Endothelial cell (in vitro differentiated cells): ENCODE data around the gene METRN. TPM values are rescaled to one million over a fixed set of nuclear protein-coding genes. Genes with fewer than 3 reads are reported as not detected.

ENCODE experiments used
- DNase-seq: peaks from one replicate; pipeline ENCODE4 v3.0.0; 2021; ENCODE audit warnings: low spot score
- H3K27ac Mint-ChIP-seq: one replicate; pipeline ENCODE4 v1.8.0; 2021; ENCODE audit warnings: mixed read lengths, inconsistent platforms; ENCODE audit not compliant: unreplicated experiment
- H3K27me3 Mint-ChIP-seq: one replicate; pipeline ENCODE4 v1.8.0; 2021; ENCODE audit warnings: mild to moderate bottlenecking, moderate library complexity, mixed read lengths, inconsistent platforms; ENCODE audit not compliant: unreplicated experiment
- H3K36me3 Mint-ChIP-seq: one replicate; pipeline ENCODE4 v1.8.0; 2021; ENCODE audit warnings: mild to moderate bottlenecking, low read depth, mixed read lengths, inconsistent platforms; ENCODE audit not compliant: unreplicated experiment
- H3K4me1 Mint-ChIP-seq: one replicate; pipeline ENCODE4 v1.8.0; 2021; ENCODE audit warnings: mild to moderate bottlenecking, mixed read lengths, inconsistent platforms; ENCODE audit not compliant: unreplicated experiment
- H3K4me3 Mint-ChIP-seq: one replicate; pipeline ENCODE4 v1.8.0; 2021; ENCODE audit warnings: mild to moderate bottlenecking, mixed read lengths, inconsistent platforms; ENCODE audit not compliant: unreplicated experiment
- H3K9me3 Mint-ChIP-seq: one replicate; pipeline ENCODE4 v1.8.0; 2021; ENCODE audit warnings: mixed read lengths, inconsistent platforms; ENCODE audit not compliant: unreplicated experiment
- CTCF ChIP-seq: fragments of 200-600 bp; sonication (generic); IDR thresholded peaks from one replicate; pipeline ENCODE4 v1.5.0; 2021; ENCODE audit warnings: antibody characterized with exemption; ENCODE audit not compliant: unreplicated experiment
- total RNA-seq: library from RNA; stranded (reverse); fragmentation: NEBNext Ultra II Directional; extraction: Animal tissue kit (Norgen Biotek cat#: 25700); gene quantifications from one replicate; pipeline ENCODE4 v1.2.1, GENCODE V29; 2021; ENCODE audit not compliant: unreplicated experiment

Gene METRN
- total RNA-seq, 1 donor from 2014 or later: 11.2 TPM

- H3K36me3 Mint-ChIP-seq: no peaks in the 10 kb centered on the region
- no peaks in the 10 kb centered on the region for H3K9me3 Mint-ChIP-seq
- no peak overlapping the region for H3K4me3 Mint-ChIP-seq
- H3K4me1 Mint-ChIP-seq: no peaks in the 10 kb centered on the region
- TF ChIP-seq CTCF: no peak
- DNase-seq: no peak
- H3K27ac Mint-ChIP-seq: no peak overlapping the region
- H3K27me3 Mint-ChIP-seq: peaks cover 26% of the 10 kb centered on the region
Measured at GRCh38 chr16:698911-699671, 15.8 kb upstream of the METRN start.

- DNase-seq: peak; percentile 77
- Mint-ChIP-seq H3K9me3 (no peaks in the 10 kb centered on the region), H3K27me3 (peaks cover 19% of the 10 kb centered on the region), H3K4me3 (no peak overlapping the region), H3K4me1 (no peaks in the 10 kb centered on the region), H3K36me3 (no peaks in the 10 kb centered on the region), H3K27ac (no peak overlapping the region)
- TF ChIP-seq CTCF: no peak
Measured at GRCh38 chr16:700684-701584, 14.0 kb upstream of the METRN start.

GRCh38 chr16:702341-702740 lies 12.6 kb upstream of the METRN start:
- Mint-ChIP-seq H3K9me3 (no peaks in the 10 kb centered on the region), H3K36me3 (no peaks in the 10 kb centered on the region), H3K27me3 (peaks cover 18% of the 10 kb centered on the region), H3K4me1 (no peaks in the 10 kb centered on the region), H3K27ac (no peak overlapping the region), H3K4me3 (no peak overlapping the region)
- no peak for DNase-seq
- no peak for TF ChIP-seq CTCF

- Mint-ChIP-seq H3K36me3 (no peaks in the 10 kb centered on the region), H3K4me1 (no peaks in the 10 kb centered on the region), H3K27ac (no peak overlapping the region), H3K27me3 (peaks cover 22% of the 10 kb centered on the region), H3K4me3 (no peak overlapping the region), H3K9me3 (no peaks in the 10 kb centered on the region)
- TF ChIP-seq CTCF: no peak
- DNase-seq: no peak
Measured at GRCh38 chr16:703406-703805, 11.5 kb upstream of the METRN start.

- Mint-ChIP-seq H3K27ac (no peak overlapping the region), H3K4me1 (no peaks in the 10 kb centered on the region), H3K27me3 (peaks cover 27% of the 10 kb centered on the region), H3K36me3 (no peaks in the 10 kb centered on the region), H3K4me3 (no peak overlapping the region), H3K9me3 (no peaks in the 10 kb centered on the region)
- no peak for TF ChIP-seq CTCF
- no peak for DNase-seq
Measured at GRCh38 chr16:704047-704446, 10.9 kb upstream of the METRN start.
